Thymus (tissue), 11 donors: Measurements from ENCODE around the gene RANBP17. TPM values are rescaled to one million over a fixed set of nuclear protein-coding genes. Genes with fewer than 3 reads are reported as not detected.

Experiments
- DNase-seq, 9 donors: peaks; one replicate each; pipeline ENCODE4 v3.0.0-alpha.2; 2013; ENCODE audit warnings: low spot score in 9 of 9, low read depth in 6 of 9, missing footprints in 1 of 9
- H3K27ac ChIP-seq, 2 donors: one replicate each; pipeline ENCODE4 v1.5.1; 2013; ENCODE audit warnings: control low read depth in 1 of 2, low read depth in 1 of 2, low read length in 1 of 2, mild to moderate bottlenecking in 1 of 2, moderate library complexity in 1 of 2
- H3K27me3 ChIP-seq, 2 donors: one replicate each; pipeline ENCODE4 v1.5.1; 2013; ENCODE audit warnings: low read length in 1 of 2; ENCODE audit not compliant: control insufficient read depth in 2 of 2, insufficient read depth in 1 of 2
- H3K36me3 ChIP-seq, 2 donors: one replicate each; pipeline ENCODE4 v1.5.1; 2013; ENCODE audit warnings: low read length in 1 of 2, mild to moderate bottlenecking in 1 of 2, moderate library complexity in 1 of 2; ENCODE audit not compliant: control insufficient read depth in 2 of 2, insufficient read depth in 2 of 2
- H3K4me1 ChIP-seq, 2 donors: one replicate each; pipeline ENCODE4 v1.5.1; 2013; ENCODE audit warnings: low read length in 2 of 2; ENCODE audit not compliant: control insufficient read depth in 2 of 2, insufficient read depth in 2 of 2
- H3K4me3 ChIP-seq, 2 donors: one replicate each; pipeline ENCODE4 v1.5.1; 2013; ENCODE audit warnings: low read length in 2 of 2, control low read depth in 1 of 2, mild to moderate bottlenecking in 1 of 2
- H3K9me3 ChIP-seq, 2 donors: one replicate each; pipeline ENCODE4 v1.5.1; 2013; ENCODE audit warnings: low read length in 1 of 2, mild to moderate bottlenecking in 1 of 2; ENCODE audit not compliant: control insufficient read depth in 2 of 2, insufficient read depth in 1 of 2
- WGBS: extraction: QIAGEN DNeasy Blood & Tissue Kit; methylation state at CpG from one replicate; pipeline ENCODE4 v1.1.7; 2013; 5-methylcytosine and 5-hydroxymethylcytosine counted together
- polyA plus RNA-seq: library from polyadenylated mRNA; stranded (reverse); fragments of 200-250 nt; gene quantifications from one replicate; pipeline ENCODE4 v1.2.3, GENCODE V29; 2013
- total RNA-seq: library from RNA; stranded (reverse); fragments of 120-200 nt; gene quantifications from one replicate; pipeline ENCODE4 v1.2.4, GENCODE V29; 2013
- donor health status: healthy.

The RANBP17 gene
- total and polyA plus RNA-seq, 2 donors, result 2.1 to 6.8 TPM

DNA sequence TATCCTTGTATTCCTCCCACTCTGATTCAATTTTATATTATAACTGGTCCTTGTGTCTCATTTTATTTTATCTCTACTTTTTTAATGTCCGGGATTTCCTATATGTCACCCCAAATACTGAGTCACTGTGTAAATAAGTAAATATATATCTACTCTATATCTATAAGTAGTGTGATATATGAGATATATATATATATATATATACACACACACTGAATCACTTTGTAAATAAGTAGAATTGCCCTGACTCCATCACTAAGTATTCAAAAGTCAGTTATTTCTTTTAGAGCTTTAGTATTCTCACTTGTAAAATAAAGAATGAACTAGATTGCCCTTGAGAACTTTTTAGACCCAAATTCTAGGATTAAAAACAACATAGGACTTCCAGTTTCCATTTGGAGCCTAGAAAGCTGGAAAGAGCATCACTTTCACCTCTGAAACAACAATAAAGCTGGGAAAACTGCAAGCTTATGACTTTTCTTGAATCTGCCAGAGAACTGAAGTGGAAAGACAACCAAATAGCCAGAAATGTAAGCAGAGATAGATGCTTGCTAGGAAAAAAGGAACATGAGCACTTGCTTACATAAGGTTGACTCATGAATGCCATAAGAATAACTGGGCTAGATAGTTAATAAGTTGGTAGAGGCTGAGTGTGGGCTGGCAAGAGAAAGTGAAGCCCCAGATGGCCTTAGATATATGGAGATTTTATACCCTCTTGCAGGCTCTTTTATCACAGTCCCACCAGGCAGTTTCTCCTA is 276.1 kb downstream of the RANBP17 start:
- no peaks in the 10 kb centered on the region for H3K4me1 ChIP-seq
- no peaks in the 10 kb centered on the region for H3K9me3 ChIP-seq
- H3K36me3 ChIP-seq, result no peaks in the 10 kb centered on the region
- DNase-seq, result no peak
- H3K4me3 ChIP-seq, result no peak overlapping the region
- no peaks in the 10 kb centered on the region for H3K27me3 ChIP-seq
- H3K27ac ChIP-seq, result no peak overlapping the region
- 93% methylated on average over 1 of the region's 1 CpG for WGBS

DNA sequence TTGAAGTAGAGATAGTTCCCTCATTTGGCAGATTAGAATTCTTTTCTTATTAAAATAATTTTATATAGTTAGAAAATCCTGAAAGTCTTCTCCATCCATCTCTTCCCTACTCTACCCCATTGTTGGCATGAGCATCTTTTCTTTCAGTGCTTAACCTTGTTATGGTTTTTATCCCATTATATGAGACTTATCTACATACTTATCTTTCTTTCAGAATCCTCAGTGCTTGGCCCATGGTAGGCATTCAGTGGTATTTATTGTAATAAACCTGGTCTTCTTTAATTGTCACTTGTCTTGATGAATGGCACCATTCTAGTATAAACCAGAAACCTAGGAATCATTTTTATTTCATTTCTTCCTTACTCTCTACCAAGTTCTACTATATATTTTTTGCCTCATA is 277.4 kb downstream of the RANBP17 start:
- no peak for DNase-seq
- H3K9me3 ChIP-seq, result no peaks in the 10 kb centered on the region
- H3K36me3 ChIP-seq, result no peaks in the 10 kb centered on the region
- no peak overlapping the region for H3K4me3 ChIP-seq
- H3K27me3 ChIP-seq, result no peaks in the 10 kb centered on the region
- H3K4me1 ChIP-seq, result no peaks in the 10 kb centered on the region
- no peak overlapping the region for H3K27ac ChIP-seq

DNA sequence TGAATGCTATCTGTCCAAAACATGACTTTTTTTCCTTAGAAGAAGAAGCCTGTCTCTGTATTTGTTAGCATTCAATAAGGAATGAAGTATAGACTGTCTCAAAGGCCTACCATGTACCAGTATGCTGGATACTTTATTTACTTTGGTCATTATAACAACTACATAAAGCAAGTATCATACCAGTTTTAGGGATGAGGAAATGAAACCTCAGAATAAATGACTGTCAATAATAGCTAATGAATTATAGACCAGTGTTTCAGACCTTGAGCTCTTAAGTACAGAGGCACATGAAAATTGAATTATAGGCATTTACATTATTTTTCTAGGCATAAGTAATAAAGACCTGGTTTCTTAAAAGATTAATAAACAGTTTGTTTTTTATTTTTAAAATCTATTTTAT is 280.8 kb downstream of the RANBP17 start:
- DNase-seq, result no peak
- Histone ChIP-seq H3K27ac (no peak overlapping the region), H3K4me3 (no peak overlapping the region), H3K9me3 (no peaks in the 10 kb centered on the region), H3K4me1 (no peaks in the 10 kb centered on the region), H3K36me3 (no peaks in the 10 kb centered on the region), H3K27me3 (no peaks in the 10 kb centered on the region)

DNA sequence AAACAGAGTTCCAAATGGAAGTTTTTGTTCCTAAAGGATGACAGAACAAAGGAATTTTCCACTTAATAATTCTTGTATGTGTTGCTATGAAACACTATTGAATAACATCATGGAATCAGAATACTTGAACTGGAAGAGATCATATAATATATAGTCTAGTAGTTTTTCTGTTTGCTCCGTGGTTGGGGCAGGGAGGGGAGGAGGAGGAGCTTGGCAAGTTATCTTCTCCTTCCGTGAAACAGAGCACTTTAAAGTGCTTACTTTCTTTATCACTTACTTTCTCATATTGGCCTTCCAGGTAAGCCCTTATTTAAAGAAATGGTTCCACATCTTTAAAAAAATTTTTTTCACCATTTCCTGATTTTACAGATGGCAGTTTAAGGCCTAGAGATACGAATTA is 281.4 kb downstream of the RANBP17 start:
- Histone ChIP-seq H3K27ac (no peak overlapping the region), H3K4me3 (no peak overlapping the region), H3K27me3 (no peaks in the 10 kb centered on the region), H3K36me3 (no peaks in the 10 kb centered on the region), H3K4me1 (no peaks in the 10 kb centered on the region), H3K9me3 (no peaks in the 10 kb centered on the region)
- 84% methylated on average over 3 of the region's 3 CpGs for WGBS
- no peak for DNase-seq

DNA sequence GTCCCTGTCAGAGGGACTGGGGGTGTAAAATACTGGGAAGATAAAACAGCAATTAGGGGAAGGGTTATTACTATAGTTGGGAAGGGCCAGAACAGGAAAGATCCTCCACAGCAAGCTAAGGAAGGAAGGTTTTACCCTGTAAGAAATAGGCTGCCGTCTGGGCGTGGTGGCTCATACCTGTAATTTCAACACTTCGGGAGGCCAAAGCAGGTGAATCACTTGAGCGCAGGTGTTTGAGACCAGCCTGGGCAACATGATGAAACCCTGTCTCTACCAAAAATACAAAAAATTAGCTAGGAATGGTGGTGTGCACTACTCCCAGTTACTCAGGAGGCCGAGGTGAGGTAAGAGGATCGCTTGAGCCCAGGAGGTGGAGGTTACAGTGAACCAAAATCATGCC is 282.1 kb downstream of the RANBP17 start:
- Histone ChIP-seq H3K27me3 (no peaks in the 10 kb centered on the region), H3K9me3 (no peaks in the 10 kb centered on the region), H3K4me3 (no peak overlapping the region), H3K36me3 (no peaks in the 10 kb centered on the region), H3K4me1 (no peaks in the 10 kb centered on the region), H3K27ac (no peak overlapping the region)
- WGBS, result 92% methylated on average over 6 of the region's 6 CpGs
- no peak for DNase-seq

DNA sequence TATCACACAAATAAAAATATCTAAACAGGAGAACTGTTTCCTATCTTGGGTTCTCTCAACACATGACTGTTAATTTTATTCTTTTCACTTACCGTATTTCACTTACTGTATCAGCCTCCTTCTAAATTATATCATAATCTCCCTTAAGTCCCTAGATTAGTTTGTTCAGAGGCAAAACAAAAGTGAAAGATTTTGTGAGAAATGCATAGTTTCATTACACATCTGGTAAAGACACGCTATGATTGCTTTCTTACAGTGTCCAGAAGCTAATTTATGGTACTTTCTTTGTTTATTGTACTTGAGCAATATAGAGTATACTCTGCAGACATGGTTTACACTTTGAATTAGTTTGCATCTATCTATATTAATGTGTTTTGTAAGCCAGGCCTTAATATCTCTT is 287.5 kb downstream of the RANBP17 start:
- H3K27me3 ChIP-seq, result no peaks in the 10 kb centered on the region
- no peak for DNase-seq

DNA sequence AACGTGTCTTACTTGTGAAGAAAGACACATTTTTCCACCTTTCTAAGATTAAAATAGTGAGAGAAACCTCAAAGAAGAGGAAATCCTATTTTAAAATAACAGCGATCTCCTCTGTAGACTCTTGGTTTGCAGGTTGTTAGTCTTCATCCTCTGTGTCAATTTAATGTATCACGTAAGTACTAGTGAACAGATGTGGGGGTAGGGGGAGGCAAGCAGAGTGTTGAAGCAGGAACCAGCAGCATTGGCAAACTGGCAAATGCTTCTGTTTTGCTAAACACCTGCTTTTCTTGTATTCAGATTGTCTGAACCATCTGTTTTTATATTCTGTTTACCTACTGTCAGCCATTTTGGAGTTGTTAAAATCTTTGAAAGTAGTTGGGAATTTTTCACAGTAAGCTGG is 288.0 kb downstream of the RANBP17 start:
- no peak for DNase-seq
- Histone ChIP-seq H3K4me3 (no peak overlapping the region), H3K9me3 (no peaks in the 10 kb centered on the region), H3K4me1 (no peaks in the 10 kb centered on the region), H3K27me3 (no peaks in the 10 kb centered on the region), H3K27ac (no peak overlapping the region), H3K36me3 (no peaks in the 10 kb centered on the region)
- 45% methylated on average over 3 of the region's 3 CpGs for WGBS

More for the DNA sequence above, 287.5 kb downstream of the RANBP17 start:
- Histone ChIP-seq H3K36me3 (no peaks in the 10 kb centered on the region), H3K4me3 (no peak overlapping the region), H3K27ac (no peak overlapping the region), H3K9me3 (no peaks in the 10 kb centered on the region), H3K4me1 (no peaks in the 10 kb centered on the region)
- 64% methylated on average over 2 of the region's 2 CpGs for WGBS

DNA sequence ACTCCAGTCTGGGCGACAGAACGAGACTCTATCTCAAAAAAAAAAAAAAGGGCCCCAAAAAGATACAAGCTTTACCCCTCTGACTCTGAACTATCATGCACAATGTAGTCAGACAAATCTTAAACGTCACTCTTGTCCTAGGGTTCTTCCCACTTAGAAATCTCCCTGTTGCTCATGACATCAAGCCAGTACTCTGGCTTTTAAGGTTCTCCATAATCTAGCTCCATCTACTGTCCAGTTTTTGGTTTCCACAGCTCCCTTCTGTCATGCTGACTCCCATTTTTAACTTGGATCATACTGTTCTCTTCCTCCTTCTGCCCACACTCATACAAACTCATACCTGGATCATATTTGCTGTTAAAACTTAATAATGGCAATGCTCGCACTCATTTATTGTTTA is 290.6 kb downstream of the RANBP17 start:
- H3K27me3 ChIP-seq, result no peaks in the 10 kb centered on the region
- no peak for DNase-seq
- WGBS, result 93% methylated on average over 4 of the region's 4 CpGs

DNA sequence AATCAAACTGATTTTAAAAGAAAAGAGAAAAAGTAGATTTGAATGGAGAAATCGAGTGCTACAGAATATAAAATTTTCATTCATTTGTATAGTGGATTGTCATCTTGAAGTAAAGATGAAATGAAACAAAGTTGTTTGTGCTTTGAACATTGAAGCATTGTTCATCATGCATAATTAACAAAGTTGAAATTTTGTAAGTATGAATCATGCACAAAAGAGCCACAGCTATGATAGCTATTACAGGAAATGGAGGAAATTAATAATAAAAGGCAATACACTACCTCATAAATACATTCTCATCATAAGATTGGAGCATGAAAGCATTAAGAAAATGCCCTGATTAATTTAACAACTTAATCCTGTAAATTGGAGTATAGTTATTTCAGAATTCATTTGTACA is 293.8 kb downstream of the RANBP17 start:
- H3K27ac ChIP-seq, result no peak overlapping the region
- H3K4me1 ChIP-seq, result no peaks in the 10 kb centered on the region
- 94% methylated on average over 1 of the region's 1 CpG for WGBS
- DNase-seq, result no peak
- no peak overlapping the region for H3K4me3 ChIP-seq
- no peaks in the 10 kb centered on the region for H3K9me3 ChIP-seq
- no peaks in the 10 kb centered on the region for H3K27me3 ChIP-seq
- H3K36me3 ChIP-seq, result no peaks in the 10 kb centered on the region

More for the DNA sequence above, 290.6 kb downstream of the RANBP17 start:
- Histone ChIP-seq H3K4me1 (no peaks in the 10 kb centered on the region), H3K4me3 (no peak overlapping the region), H3K36me3 (no peaks in the 10 kb centered on the region), H3K9me3 (no peaks in the 10 kb centered on the region), H3K27ac (no peak overlapping the region)
